Amygdala (tissue), 56 donors: ENCODE measurements around the gene GPR146.
"Not testable (repeated sequence)": the region's sequence is repeated elsewhere in the genome, so short reads cannot be mapped to it uniquely, and the experiment has no call there.

Experiments used
- DNase-seq, 56 donors: peaks; one replicate each; lab custom pipeline; 2025; lab: John Stamatoyannopoulos, UW

Gene GPR146

DNA sequence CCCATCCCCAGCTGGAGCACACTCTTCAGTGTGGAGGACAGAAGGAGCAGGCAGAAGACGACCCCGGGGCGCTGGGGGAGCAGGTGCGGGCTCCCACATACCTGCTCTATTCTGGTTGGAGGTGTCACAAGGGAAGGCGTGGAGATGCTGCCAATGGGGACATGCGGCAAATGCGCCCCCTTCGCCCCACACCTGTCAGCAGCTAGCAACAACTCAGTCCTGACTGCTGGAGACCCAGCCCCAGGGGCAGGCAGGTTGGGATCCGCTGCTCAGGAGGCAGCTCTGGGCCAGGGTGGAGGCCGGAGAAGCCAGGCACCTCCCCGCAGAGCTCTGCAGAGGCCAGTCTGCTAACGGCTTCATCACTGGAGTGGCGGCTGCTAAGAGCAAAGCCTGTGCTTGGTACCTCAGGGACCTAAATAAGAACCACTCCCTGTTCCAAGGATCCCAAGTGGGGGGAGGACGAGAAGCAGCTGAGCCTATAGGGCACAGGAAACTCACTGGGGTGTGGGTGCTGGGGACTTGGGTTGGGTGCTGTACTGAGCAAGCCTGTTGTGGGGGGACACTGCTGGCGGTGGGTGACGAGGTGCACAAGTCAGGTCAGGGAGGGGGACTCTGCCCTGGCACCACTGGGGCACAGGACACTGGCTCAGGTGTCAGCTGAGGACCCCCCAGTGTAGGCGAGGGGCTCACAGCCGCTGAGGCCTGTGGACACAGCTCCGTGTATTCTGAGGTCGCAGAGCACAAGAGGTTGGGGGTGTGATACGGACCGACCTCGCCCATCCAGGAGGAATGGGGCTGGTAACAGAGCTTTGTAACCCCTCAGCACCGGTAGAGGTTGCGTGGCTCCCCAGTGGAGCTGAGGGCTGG is 19.2 kb upstream of the GPR146 start:
- no peak for DNase-seq

DNA sequence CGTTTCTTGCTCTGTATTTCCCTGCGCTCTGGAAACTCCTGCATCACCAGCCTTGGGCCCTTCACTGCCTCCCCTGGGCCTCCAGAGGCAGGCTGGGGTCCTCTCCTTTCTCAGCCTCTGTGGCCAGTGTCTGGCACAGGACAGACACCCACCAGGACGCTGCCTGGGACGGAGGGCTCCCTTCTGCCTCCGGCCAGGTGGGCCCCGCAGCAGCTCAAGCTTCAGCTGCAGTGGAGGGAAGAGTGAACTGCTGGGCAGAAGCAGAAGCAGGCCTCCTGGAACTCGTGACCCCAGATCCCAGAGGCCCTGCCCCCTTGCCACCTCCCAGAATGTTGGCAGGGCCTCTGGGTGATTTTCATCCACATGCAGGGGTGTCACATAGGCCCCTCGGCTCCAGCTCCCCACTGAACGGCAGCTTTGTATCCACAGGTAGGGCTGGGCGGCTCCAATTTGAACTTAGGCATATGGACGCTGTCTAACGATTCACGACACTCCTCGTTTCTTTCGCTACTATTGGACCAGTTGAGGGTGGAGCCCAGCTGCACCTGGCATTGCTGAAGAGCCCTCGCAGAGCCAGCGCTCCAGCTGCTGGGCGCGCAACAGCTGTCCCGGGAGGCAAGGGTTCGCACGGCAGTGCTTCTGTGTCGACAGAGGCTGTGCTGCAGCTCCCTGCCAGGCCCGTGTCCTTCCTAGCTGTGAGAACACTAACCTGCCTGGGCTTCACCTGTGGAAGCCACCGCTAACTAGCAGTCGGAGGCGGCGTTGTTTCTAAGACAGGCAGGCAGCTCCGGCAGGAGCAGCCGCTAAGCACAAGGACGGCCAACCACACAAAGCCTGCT is 18.4 kb upstream of the GPR146 start:
- no peak for DNase-seq

DNA sequence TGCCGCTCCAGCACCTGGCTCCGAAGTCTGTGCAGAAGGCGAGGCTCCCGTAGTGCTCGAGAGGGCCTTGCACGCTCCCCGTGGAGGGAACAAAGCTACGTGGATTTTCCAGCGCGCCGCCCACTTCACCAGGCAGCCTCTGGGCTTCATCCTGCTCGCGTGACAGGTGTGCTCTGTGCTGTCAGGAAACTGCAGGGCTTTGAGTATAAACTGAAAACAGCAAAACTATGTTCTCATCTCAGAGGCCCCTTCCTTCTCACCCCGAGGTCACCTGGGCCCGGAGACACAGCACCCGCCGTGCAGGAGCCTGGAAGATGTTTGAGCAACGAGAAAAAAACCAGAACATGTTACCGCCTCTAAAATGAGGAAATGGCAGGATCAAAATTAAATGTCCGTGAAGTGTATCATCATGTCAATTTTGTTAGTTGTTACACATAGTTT is 17.6 kb upstream of the GPR146 start:
- no peak for DNase-seq

DNA sequence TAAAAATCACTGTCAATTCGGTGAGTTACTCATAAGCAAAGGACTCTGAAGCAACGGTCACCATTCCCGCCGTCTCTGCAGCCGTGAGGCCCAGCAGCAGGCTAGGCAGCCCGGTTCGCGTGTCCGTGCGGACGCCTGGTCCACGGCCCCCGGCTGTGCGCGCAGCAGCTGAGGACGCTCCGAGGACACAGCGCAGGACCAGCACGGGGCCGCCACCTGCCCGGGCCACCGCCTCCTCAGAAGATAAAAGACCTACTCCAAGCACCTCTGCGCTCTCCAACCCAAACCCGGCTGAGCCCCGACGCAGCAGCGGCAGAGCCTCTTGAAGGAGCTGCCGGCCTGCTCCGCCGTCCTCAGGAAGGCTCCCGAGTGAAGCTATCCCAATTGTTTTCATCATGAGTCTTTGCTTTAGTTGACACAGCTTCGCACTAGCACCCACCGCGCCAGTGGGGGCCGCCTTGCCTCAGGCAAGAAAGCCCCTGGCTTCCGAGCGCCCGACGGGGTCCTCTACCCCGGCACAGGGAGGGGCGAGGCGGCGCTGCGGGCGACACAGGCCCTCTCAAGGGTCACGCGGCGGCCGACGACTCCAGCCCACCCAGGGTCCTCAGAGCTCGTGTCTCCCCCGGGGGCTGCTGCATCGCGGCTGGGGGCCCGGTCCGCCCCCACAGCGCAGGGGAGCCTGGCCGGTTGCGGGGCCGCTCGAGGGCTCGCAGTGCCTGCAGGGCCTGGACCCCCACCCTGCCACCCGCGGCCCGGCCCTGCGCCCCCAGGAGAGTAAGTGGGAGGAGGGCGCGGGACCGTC is 16.9 kb upstream of the GPR146 start:
- peak in 13 of 56 donors; percentile 21 to 59 (median 43) for DNase-seq

DNA sequence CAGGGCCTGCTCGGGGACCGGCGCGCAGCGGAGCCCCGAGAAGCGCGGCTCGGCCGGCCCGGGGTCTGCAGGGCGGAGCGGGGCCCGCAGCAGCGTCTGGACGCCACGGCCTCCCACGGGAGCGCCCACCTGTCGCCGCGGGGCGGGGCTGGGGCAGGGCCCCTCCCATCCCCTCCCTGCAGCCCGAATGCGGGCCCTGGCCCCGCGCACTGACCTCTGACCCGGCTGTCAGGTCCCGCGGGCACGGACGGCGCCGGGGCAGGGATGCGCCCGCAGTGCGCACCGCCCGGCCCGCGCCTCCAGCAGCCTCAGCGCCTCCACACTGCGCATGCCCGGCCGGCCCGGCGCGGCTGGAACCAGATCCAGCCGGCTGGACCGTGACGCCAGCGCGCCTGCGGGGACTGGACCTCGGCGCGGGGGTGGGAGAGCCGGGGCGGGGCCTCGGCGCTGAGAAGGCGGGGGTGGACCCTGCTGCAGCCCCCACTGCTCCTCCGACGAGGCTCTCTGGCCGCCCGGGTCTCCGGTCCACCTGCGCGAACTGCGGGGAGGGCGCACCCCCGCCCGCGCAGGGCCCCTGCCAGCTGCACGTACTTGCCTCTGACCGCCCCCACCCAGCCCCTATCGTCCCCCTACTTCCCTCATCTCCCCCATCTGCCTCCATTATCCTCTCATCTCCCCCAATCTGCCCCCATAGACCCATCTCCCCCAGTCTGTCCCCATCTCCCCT is 16.1 kb upstream of the GPR146 start:
- peak in 55 of 56 donors; percentile 26 to 93 (median 80) for DNase-seq

DNA sequence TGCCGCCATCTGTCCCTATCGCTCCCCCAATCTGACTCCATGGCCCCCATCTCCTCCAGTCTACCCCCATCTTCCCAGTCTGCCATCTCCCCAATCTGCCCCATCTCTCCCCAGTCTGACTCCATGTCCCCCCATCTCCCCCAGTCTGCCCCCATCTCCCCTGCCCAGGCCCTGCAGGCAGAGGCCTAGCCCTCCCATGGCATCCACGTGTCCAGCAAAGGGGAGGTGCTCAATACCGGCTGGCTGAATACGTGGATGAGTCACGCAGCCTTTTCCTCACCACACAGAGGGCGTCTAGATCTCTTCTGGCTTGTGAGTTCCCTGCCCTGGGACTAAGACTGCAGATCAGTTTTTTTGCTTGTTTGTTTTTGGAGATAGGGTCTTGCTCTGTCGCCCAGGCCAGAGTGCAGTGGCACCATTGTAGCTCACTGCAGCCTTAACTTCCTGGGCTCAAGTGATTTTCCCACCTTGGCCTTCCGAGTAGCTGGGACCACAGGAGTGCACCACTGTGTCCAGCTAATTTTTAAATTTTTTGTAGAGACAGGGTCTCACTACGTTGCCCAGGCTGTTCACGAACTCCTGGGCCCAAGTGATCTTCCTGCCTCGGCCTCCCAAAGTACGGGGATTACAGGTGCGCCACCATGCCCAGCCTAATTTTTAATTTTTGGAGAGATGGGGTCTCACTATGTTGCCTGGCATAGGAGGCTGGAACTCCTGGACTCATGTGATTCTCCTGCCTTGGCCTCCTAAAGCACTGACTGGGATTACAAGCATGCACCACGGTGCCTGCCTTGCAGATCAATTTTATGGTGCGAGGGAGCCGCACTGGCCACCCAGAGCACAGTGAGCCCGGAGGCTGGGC is 15.3 kb upstream of the GPR146 start:
- peak in 51 of 56 donors; percentile 21 to 81 (median 62) for DNase-seq

DNA sequence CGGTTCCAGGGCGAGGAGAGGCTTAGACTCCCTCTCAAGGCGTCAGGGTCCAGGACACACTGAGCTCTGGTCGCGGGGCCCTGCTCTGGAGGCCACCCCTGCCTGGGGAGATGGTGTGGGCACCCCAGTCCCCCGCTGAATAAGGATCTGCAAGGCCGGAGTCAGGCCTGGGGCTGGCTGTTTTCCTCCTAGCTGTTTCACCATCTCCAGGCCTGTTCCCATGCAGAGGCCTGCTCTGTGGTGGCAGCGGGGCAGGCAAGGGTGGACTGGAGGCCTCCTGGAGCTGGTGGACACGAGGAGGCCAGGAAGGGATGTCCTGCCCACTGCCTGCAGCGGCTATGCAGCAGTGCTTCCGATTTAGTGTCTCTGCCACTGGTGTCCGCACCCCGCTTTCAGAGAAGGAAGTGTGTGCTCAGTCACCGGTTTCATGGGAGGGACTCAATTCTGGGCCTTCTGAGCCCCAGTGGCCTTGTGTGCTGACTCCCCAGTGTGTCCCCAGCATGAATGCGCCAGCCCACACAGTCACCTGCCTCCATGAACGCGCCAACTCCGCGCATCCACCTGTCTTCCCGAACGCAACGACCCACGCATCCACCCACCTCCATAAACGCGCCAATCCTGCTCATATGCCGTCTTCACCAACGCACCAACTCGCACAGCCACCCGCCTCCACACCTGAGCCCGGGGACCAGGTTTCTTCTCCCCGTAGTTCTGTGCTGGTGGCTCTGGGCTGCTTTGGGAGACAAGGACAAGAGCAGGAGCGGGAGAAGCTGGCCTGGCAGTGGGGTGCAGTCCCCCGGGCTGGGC is 14.5 kb upstream of the GPR146 start:
- peak in 14 of 56 donors; percentile 7 to 58 (median 40) for DNase-seq

DNA sequence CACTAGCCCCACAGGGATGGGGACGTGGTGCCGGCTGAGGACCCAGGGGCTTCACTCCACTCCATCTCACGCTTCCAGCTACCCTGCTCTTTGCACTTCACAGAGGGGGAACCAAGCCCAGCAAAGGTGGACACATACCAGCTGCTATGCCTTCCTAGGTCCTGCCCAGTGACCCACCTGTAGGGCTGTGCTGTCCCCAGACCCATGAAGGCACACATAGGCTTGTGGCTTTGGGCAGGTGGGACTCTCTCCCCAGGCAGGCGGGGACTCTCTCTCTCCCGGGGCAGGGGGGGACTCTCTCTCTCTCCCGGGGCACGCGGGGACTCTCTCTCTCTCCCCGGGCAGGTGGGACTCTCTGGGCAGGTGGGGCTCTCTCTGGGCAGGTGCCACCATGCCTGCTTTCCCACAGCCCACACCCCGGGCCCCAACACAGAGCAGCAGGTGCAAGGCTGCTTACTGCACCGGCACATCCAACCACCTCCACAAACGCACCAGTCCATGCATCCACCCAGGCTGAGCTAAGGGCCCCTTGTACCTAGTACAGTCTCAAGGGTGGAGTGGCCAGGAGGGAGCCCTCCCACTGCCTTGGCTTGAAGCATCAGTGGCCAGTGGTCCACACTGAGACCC is 13.8 kb upstream of the GPR146 start:
- DNase-seq = no peak

DNA sequence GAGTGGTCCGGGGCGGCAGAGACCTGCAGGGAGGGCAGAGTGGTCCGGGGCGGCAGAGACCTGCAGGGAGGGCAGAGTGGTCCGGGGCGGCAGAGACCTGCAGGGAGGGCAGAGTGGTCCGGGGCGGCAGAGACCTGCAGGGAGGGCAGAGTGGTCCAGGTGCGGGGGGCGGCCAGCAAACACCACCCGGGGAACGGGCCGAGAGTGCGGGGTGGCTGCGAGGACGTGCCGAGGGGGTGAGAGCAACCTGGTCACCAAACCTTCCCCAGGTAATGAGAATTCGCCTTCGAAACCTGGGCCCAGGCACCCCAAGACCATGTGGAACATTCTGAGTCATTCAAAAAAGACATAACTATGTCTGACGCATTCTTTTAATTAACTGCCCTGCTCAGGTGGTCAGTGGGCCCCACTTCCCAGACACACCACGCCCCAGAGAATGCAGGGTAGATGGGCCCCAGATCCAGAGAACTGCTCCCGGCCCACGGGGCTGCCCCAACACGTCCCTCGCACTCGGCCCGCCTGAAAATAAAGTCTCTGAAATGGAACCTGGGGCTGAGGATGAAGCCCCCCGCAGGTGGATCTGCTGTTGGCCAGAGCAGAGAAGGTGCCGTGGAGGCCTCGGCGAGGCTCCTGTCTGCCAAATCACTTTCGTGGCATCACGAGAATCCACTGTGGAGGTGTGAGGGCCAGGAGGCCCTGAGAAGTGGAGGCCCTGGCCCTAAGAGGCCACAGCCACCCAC is 12.5 kb upstream of the GPR146 start:
- DNase-seq = no peak

DNA sequence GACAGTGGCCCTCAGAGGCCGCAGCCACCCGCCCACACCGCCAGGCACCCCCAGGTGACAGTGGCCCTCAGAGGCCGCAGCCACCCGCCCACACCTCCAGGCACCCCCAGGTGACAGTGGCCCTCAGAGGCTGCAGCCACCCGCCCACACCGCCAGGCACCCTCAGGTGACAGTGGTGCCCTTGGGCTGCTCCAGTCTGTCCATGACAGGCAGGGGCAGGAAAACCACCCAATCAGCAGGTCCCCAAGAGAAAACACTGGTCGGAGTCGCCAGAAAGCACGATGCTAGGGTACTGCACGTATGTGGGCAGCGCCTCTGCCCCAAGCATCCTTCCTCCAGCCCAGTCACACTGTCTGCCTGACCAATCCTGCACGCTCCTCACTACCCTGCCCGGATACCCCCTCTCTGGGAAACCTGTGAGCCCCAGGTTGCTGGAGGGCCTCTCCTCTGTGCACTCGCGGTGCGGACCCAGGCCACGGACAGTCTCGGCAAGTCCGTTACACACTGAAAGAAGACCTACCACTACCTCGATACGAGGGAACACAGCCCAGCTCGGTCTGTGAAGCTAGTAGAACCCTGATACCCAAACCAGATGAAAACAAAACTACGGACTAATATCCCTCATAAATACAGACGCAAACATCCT is 11.7 kb upstream of the GPR146 start:
- no peak for DNase-seq

DNA sequence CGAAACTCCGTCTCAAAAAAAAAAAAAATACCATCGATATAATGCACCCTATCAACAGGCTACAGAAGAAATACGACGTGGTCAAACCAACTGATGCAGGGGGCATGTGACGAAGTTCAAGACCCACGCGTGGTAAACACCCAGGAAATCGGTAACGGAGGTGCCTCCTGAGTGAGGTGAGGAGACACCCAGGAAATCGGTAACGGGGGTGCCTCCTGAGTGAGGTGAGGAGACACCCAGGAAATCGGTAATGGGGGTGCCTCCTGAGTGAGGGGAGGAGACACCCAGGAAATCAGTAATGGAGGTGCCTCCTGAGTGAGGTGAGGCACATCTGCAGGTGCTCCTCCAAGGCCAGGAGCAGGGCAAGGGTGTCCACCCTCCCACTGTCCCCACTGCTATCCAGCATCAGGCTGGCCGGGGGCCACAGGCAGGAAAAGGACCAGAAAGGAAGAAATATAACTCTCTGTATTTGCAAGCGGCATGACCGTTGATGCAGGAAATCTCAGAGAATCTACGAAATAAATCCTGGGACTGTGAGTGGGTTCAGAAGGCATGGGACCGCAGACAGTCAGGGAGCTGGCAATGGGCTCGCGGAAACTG is 10.7 kb upstream of the GPR146 start:
- no peak for DNase-seq

DNA sequence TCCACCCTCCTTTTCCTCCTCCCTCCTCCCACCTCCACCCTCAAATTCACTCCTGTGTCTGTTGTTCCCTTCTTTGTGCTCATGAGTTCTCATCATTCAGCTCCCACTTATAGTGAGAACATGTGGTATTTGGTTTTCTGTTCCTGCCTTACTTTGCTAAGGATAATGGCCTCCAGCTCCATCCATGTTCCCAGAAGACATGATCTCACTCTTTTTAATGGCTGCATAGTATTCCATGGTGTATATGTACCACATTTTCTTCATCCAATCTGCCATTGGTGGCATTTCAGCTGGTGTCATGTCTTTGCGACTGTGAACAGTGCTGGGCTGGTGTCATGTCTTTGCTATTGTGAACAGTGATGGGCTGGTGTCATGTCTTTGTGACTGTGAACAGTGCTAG is 9.6 kb upstream of the GPR146 start:
- DNase-seq = not testable (repeated sequence)

DNA sequence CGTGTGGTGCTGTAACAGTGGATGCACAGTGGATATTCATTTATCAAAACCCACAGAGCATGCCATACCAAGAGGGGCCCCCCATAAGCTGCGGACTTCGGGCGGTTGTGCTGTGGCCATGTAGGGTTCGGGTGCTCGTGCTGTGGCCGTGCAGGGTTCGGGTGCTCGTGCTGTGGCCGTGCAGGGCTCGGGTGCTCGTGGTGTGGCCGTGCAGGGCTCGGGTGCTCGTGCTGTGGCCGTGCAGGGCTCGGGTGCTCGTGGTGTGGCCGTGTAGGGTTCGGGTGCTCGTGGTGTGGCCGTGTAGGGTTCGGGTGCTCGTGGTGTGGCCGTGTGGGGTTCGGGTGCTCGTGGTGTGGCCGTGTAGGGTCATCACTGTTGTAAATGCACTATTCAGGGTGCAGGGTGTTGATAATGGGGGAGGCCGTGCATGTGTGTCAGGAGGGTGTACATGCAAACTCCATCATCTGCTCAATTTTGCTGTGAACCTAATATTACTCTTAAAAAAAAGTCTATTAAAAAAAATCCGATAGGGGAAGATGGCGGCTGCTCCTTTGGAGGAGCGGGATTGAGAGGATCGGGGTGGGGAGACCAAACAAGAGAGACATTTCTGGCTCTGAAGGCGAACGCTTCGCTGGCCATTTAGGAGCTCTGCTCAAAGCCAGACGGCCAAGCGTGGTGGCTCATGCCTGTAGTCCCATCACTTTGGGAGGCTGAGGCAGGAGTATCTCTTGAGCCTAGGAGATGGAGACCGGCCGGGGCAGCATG is 8.0 kb upstream of the GPR146 start:
- not testable (repeated sequence) for DNase-seq

DNA sequence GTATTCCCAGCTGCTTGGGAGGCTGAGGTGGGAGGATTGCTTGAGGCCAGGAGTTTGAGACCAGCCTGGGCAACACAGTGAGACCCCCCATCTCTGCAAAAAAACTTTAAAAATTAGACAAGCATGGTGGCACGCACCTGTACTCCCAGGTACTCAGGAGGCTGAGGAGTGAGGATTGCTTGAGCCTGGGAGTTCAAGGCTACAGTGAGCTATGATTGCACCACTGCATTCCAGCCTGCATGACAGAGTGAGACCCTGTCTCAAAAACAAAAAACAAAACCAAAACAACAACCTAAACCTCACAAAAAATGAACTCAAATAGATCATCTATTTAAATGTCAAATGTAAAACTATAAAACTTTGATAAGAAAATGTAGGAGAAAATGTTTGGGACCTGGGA is 4.1 kb upstream of the GPR146 start:
- not testable (repeated sequence) for DNase-seq

DNA sequence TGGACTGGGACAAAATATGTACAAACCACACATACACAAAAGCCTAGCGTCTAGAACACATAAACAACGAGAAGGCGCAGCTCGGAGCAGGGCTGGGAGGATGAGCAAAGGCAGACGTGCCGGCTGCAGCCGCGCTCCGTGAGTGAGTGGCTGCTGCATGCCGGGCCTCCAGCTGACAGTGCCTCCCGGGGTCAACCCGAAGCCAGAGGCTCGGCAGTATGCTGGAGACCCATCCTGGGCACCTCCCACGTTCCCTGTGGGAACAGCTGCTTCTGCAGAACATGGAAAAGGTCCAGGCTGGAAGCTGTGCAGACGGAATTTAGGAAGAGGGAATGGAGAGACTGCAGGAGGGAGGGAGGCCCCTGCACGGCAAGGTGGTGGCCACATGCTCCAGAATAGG is 3.6 kb upstream of the GPR146 start:
- peak in 10 of 56 donors; percentile 4 to 45 (median 33) for DNase-seq
